Hepatocyte (in vitro differentiated cells): Measurements from ENCODE around the gene PTGS1. TPM values are rescaled to one million over a fixed set of nuclear protein-coding genes. Genes with fewer than 3 reads are reported as not detected.
A peak's percentile ranks its signal among the peaks of the same experiment; 100 is the strongest.
"Not testable (repeated sequence)": the region's sequence is repeated elsewhere in the genome, so short reads cannot be mapped to it uniquely, and the experiment has no call there.

ENCODE experiments used
- DNase-seq: peaks from one replicate; pipeline ENCODE4 v3.0.0-alpha.2; 2016; ENCODE audit warnings: low spot score
- H2AFZ ChIP-seq: fragments of 200-600 bp; sonication (generic); 2 replicates; pipeline ENCODE4 v1.6.0; 2016; ENCODE audit warnings: antibody characterized with exemption, mild to moderate bottlenecking
- H3K27ac ChIP-seq: fragments of 200-600 bp; sonication (generic); 2 replicates; pipeline ENCODE4 v1.5.1; 2016; ENCODE audit warnings: mild to moderate bottlenecking
- H3K27me3 ChIP-seq: fragments of 200-600 bp; sonication (generic); 2 replicates; pipeline ENCODE4 v1.6.1; 2016
- H3K36me3 ChIP-seq: fragments of 200-600 bp; sonication (generic); replicated peaks from 2 replicates; pipeline ENCODE4 v1.5.1; 2016; ENCODE audit warnings: low read depth; ENCODE audit not compliant: insufficient read depth
- H3K4me1 ChIP-seq: fragments of 200-600 bp; sonication (generic); 2 replicates; pipeline ENCODE4 v1.5.1; 2016; ENCODE audit warnings: mild to moderate bottlenecking, moderate library complexity; ENCODE audit not compliant: insufficient read depth
- H3K4me2 ChIP-seq: fragments of 200-600 bp; sonication (generic); 2 replicates; pipeline ENCODE4 v1.6.0; 2016
- H3K4me3 ChIP-seq: fragments of 200-600 bp; sonication (generic); 2 replicates; pipeline ENCODE4 v1.5.1; 2016; ENCODE audit warnings: mild to moderate bottlenecking
- H3K79me2 ChIP-seq: fragments of 200-600 bp; sonication (generic); 2 replicates; pipeline ENCODE4 v1.6.0; 2017; ENCODE audit warnings: mild to moderate bottlenecking
- H3K9me2 ChIP-seq: fragments of 200-600 bp; sonication (generic); replicated peaks from 2 replicates; pipeline ENCODE4 v1.6.0; 2017; ENCODE audit warnings: mild to moderate bottlenecking; ENCODE audit not compliant: insufficient read depth
- H3K9me3 ChIP-seq: fragments of 200-600 bp; sonication (generic); 2 replicates; pipeline ENCODE4 v1.5.1; 2016; ENCODE audit warnings: low read depth, mild to moderate bottlenecking
- H4K20me1 ChIP-seq: fragments of 200-600 bp; sonication (generic); 2 replicates; pipeline ENCODE4 v1.6.0; 2016; ENCODE audit warnings: mild to moderate bottlenecking; ENCODE audit not compliant: insufficient read depth, poor library complexity, severe bottlenecking
- EZH2 ChIP-seq: fragments of 200-600 bp; sonication (generic); IDR thresholded peaks from 2 replicates; pipeline ENCODE4 v1.6.1; 2016; ENCODE audit warnings: antibody characterized with exemption, mild to moderate bottlenecking, borderline replicate concordance
- EZH2phosphoT487 ChIP-seq: fragments of 200-600 bp; sonication (generic); IDR thresholded peaks from one replicate; pipeline ENCODE4 v1.6.1; 2018; ENCODE audit warnings: antibody characterized with exemption, mild to moderate bottlenecking, low read depth, moderate library complexity; ENCODE audit not compliant: unreplicated experiment, severe bottlenecking
- WGBS: methylation state at CpG from one replicate; pipeline ENCODE4 v1.1.6; 2016; ENCODE audit warnings: low lambda C conversion rate; ENCODE audit errors: missing lambda C conversion rate; 5-methylcytosine and 5-hydroxymethylcytosine counted together
- polyA plus RNA-seq: library from polyadenylated mRNA; unstranded; fragments of >200 nt; fragmentation: Nextera tagmentation; extraction: Ambion mirVana; gene quantifications from 2 replicates; pipeline ENCODE4 v1.2.1, GENCODE V29; 2016
- total RNA-seq: library from RNA; depleted of rRNA; stranded (reverse); fragments of >200 nt; gene quantifications from 2 replicates; pipeline ENCODE4 v1.2.3, GENCODE V29; 2014
- TF ChIP-seq, protein P1 (sequence below): fragments of 200-600 bp; sonication (generic); IDR thresholded peaks from 2 replicates; pipeline ENCODE4 v1.5.1; 2016; ENCODE audit warnings: antibody characterized with exemption, mild to moderate bottlenecking; ENCODE audit not compliant: poor library complexity

The PTGS1 gene
- total and polyA plus RNA-seq, 2 experiments from 2014 or later = 4.2 to 7.3 TPM

- TF ChIP-seq EZH2phosphoT487 = no peak
- no peak overlapping the region for H3K4me2 ChIP-seq
- H3K9me3 ChIP-seq = no peaks in the 10 kb centered on the region
- no peaks in the 10 kb centered on the region for H3K36me3 ChIP-seq
- H3K27me3 ChIP-seq = no peaks in the 10 kb centered on the region
- DNase-seq = no peak
- 84% methylated on average over 4 of the region's 4 CpGs for WGBS
- no peaks in the 10 kb centered on the region for H3K9me2 ChIP-seq
- H2AFZ ChIP-seq = no peak overlapping the region
- H3K27ac ChIP-seq = no peak overlapping the region
- H3K4me1 ChIP-seq = no peaks in the 10 kb centered on the region
- no peak overlapping the region for H3K4me3 ChIP-seq
- no peaks in the 10 kb centered on the region for H3K79me2 ChIP-seq
- H4K20me1 ChIP-seq = no peaks in the 10 kb centered on the region
Measured at GRCh38 chr9:122355336-122355875, 15.4 kb upstream of the PTGS1 start.

- Histone ChIP-seq H3K9me3 (no peaks in the 10 kb centered on the region), H3K4me2 (no peak overlapping the region), H3K27me3 (no peaks in the 10 kb centered on the region), H4K20me1 (no peaks in the 10 kb centered on the region), H2AFZ (no peak overlapping the region), H3K9me2 (no peaks in the 10 kb centered on the region), H3K79me2 (no peaks in the 10 kb centered on the region), H3K36me3 (no peaks in the 10 kb centered on the region), H3K4me3 (no peak overlapping the region), H3K4me1 (no peaks in the 10 kb centered on the region), H3K27ac (no peak overlapping the region)
- 9% methylated on average over 2 of the region's 2 CpGs for WGBS
- TF ChIP-seq EZH2phosphoT487 = no peak
- TF ChIP-seq, protein P1, sequence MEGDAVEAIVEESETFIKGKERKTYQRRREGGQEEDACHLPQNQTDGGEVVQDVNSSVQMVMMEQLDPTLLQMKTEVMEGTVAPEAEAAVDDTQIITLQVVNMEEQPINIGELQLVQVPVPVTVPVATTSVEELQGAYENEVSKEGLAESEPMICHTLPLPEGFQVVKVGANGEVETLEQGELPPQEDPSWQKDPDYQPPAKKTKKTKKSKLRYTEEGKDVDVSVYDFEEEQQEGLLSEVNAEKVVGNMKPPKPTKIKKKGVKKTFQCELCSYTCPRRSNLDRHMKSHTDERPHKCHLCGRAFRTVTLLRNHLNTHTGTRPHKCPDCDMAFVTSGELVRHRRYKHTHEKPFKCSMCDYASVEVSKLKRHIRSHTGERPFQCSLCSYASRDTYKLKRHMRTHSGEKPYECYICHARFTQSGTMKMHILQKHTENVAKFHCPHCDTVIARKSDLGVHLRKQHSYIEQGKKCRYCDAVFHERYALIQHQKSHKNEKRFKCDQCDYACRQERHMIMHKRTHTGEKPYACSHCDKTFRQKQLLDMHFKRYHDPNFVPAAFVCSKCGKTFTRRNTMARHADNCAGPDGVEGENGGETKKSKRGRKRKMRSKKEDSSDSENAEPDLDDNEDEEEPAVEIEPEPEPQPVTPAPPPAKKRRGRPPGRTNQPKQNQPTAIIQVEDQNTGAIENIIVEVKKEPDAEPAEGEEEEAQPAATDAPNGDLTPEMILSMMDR = peak; percentile 25
- no peak for DNase-seq
Measured at GRCh38 chr9:122356627-122357026, 14.2 kb upstream of the PTGS1 start.

GRCh38 chr9:122360891-122361290 lies 9.9 kb upstream of the PTGS1 start:
- H4K20me1 ChIP-seq = no peaks in the 10 kb centered on the region
- no peak overlapping the region for H3K27ac ChIP-seq
- no peak overlapping the region for H3K4me3 ChIP-seq
- H3K36me3 ChIP-seq = no peaks in the 10 kb centered on the region
- H3K9me3 ChIP-seq = no peaks in the 10 kb centered on the region
- TF ChIP-seq EZH2 (no peak), EZH2phosphoT487 (no peak)
- TF ChIP-seq, protein P1 = no peak
- no peaks in the 10 kb centered on the region for H3K79me2 ChIP-seq
- WGBS = 88% methylated on average over 7 of the region's 8 CpGs
- no peak overlapping the region for H3K4me2 ChIP-seq
- H3K9me2 ChIP-seq = no peaks in the 10 kb centered on the region
- H2AFZ ChIP-seq = no peak overlapping the region
- DNase-seq = no peak
- H3K4me1 ChIP-seq = no peaks in the 10 kb centered on the region
- H3K27me3 ChIP-seq = no peaks in the 10 kb centered on the region

- not testable (repeated sequence) for H2AFZ ChIP-seq, H3K36me3 ChIP-seq, H3K9me2 ChIP-seq, H3K79me2 ChIP-seq, DNase-seq, H3K27ac ChIP-seq, H3K4me3 ChIP-seq, H3K4me1 ChIP-seq, H3K4me2 ChIP-seq, H4K20me1 ChIP-seq, H3K9me3 ChIP-seq, H3K27me3 ChIP-seq
- WGBS = 87% methylated on average over 12 of the region's 12 CpGs
Measured at GRCh38 chr9:122363131-122363530, 7.7 kb upstream of the PTGS1 start.
